HG03565 (cell line): Measurements from ENCODE around the gene FTSJ1.
"Not testable (repeated sequence)": the region's sequence is repeated elsewhere in the genome, so short reads cannot be mapped to it uniquely, and the experiment has no call there.

Experiments used
- ATAC-seq: cut with Tn5 transposase; IDR thresholded peaks from one replicate; pipeline ENCODE4 v1.9.1; 2021; ENCODE audit warnings: mild to moderate bottlenecking, moderate library complexity; ENCODE audit not compliant: unreplicated experiment

The FTSJ1 gene

DNA sequence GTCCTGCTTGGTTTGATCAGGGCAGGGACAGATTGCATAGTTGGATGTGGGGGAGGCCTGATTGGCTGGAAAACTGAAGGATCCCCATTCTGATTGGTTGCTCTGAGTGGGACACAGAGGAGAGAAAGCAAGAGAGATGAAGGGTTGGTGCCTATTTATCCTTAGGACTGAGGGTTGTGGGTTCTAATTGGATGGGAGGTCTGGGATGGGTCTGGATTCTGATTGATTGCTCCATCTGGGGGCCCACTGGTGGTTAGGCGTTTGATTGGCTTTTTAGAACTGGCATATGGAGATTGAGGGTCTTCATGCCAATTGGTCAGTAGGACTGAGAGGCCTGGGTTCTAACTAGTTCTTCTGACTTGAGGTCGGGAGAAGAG, 45.0 kb downstream of the FTSJ1 start:
- ATAC-seq, result no peak

DNA sequence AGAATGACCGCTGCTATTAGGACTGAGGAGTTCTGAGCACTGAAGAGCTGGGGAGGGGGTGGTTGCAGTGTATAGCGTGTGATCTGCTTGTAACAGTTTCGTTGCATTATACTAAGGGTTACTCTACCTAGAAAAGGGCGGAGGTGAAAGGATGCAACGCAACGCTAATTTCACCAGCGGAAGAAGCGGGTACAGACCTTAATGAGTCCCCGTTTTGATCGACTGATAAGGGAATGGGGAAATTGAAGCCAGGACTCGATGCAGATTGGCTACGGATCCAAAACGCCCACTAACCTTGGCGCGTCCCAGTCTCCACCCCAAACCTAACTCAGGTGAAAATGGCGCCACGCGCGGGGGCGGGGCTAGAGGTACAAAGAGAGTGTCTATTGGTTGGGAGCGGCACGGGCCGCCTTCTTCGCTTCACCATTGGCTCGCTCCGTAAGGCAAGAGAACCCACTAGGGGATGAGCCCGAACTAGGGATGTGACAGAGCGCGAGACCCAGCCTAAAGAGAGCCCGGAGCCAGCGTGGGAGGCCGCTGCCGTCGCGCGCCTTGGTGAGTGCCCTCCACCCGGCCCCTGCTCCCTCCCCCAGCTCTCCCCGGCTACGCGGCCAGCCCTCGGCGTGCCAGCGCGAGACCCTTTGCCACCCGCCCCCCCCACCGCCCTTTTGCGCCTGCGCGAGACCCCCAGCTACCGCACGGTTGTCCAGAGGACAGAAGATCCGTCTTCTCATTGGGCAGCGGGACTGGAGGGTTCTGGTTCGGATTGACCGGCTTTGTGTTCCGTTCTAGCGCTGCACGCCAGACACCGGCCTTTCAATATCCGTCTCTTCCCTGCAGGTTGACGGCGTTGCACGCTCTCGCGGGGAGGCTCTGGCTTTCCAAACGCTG, 45.6 kb downstream of the FTSJ1 start, which contains the start of gene EBP:
EBP (plus strand) TSS at position 456 of the 891 bp plus-strand sequence. CDS start 1,964 bp downstream, outside the sequence.
- ATAC-seq, result peak; percentile 97

DNA sequence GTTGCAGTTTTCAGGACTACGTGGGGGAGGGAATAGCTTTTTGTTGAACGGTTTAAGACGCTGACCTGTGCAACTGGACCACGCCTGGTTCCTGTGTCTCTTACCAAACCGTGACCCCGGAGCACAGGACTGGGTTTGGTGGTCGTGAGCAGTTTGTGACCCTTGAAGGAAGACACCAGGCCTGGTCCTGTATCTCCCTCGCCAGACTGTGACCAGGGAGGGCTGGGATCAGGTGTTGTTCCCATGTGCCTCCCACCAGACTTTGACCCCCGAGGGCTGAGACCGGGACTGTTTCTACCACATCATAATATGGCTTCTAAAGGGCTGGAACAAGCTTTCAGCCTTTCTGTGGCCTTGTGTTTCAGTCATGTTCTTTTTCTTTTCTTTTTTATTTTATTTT, 46.3 kb downstream of the FTSJ1 start:
- ATAC-seq, result no peak

DNA sequence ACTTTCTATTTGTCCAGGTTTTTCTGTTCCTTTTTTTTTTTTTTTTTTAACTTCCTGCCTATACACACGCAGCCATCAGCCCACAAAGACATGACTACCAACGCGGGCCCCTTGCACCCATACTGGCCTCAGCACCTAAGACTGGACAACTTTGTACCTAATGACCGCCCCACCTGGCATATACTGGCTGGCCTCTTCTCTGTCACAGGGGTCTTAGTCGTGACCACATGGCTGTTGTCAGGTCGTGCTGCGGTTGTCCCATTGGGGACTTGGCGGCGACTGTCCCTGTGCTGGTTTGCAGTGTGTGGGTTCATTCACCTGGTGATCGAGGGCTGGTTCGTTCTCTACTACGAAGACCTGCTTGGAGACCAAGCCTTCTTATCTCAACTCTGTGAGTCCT, 47.7 kb downstream of the FTSJ1 start:
- ATAC-seq, result no peak

DNA sequence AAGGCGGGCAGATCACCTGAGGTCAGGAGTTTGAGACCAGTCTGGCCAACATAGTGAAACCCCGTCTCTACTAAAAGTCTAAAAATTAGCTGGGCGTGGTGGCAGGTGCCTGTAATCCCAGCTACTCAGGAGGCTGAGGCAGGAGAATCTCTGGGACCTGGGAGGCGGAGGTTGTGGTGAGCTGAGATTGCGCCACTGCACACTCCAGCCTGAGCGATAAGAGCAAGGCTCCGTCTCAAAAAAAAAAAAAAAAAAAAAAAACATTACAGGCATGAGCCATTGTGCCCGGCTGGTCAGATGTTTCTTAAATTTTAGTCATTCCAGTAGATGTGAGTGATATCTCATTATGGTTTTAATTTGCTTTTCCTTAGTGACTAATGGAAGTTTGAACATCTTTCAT, 49.9 kb downstream of the FTSJ1 start:
- not testable (repeated sequence) for ATAC-seq

DNA sequence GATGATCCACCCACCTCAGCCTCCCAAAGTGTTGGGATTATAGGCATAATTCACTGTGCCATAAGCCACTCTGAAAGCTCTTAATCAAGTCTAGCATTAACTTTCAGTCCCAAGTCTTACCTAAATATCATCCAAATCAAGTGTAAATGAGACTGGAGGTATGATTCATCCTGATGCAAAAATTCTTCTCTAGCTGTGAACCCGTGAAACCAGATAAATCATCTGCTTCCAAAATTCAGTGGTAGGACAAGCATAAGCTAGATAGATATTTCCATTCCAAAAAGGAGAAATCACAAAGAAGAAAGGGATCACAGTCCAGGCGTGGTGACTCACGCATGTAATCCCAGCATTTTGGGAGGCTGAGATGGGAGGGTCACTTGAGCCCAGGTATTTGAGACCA, 54.7 kb downstream of the FTSJ1 start:
- no peak for ATAC-seq

DNA sequence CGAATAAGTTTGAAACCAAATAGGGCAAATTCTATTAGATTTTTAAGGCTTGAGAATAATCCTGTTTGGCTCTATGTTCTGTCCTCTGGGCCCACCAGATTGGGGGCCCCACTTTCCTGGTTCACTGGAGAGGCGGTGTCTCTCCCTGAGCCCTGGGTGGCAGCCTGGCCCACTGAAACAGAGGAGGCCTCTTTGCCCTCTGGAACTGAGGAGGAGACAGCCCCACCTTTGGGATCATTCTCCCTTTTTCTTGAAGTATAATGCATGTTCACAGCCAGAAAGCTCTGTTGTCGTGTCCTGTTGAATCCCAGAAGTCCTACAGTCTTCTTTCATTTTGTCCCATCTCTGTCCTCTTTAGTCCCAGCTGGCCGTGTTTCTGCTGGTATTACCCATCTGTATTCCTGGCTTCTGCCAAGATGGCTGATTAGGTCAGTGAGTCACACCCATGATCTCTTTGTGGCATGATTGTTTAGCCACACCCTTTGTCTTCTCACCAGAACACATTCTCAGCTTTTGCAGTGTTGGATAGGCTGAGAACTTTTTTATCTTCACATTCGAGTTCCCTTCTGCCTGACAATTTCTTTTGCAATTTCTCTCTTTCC, 55.5 kb downstream of the FTSJ1 start:
- ATAC-seq, result no peak

DNA sequence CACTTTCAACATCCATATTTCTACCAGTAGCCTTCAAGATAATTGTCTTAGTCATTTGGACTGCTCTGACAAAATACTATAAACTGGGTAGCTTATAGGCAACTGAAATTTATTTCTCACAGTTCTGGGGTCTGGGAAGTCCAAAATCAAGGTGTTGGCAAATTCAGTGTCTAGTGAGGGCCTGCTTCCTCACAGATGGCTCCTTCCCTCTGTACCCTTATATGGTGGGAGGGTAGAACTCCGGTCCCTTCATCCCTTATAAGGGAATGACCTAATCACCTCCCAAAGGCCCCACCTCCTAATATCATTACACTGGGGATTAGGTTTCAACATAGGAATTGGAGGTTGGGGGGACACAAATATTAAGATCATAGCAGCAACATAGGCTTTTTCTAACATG, 56.2 kb downstream of the FTSJ1 start:
- ATAC-seq, result no peak

DNA sequence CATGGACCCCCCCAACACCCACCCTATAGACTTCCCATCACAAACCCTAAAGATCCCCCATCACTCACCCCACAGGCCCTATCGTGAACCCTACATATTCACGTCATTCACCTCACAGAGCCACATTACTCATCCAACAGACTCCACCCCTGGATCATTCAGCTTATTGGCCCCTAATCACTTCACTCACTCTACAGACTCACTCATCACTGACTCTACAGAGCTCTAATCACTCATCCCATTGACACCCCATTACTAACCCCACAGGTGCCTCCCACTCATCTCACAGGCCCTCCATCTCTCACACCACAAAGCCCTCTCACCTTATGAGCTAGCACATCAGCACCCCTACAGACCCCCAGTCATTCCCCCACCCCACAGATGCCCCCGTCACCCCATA, 57.2 kb downstream of the FTSJ1 start:
- no peak for ATAC-seq
